GM13977 (cell line): ENCODE measurements around the gene SNTA1.
"Not testable (repeated sequence)": the region's sequence is repeated elsewhere in the genome, so short reads cannot be mapped to it uniquely, and the experiment has no call there.

Experiments used
- DNase-seq: peaks from one replicate; pipeline ENCODE4 v3.0.0; 2012; ENCODE audit warnings: low spot score
- CTCF ChIP-seq: IDR thresholded peaks from 2 replicates; pipeline ENCODE4 v1.5.1; 2012; ENCODE audit warnings: mild to moderate bottlenecking, control low read depth; ENCODE audit not compliant: insufficient read depth; ENCODE audit errors: extremely low read depth, missing control alignments
- in situ Hi-C: fragments of 300-500 bp; cut with MboI; formaldehyde crosslinking; loops from one replicate; pipeline ENCODE4 v1.12.0; 2022; ENCODE audit warnings: low sequenced_read_pairs, low pct_unique_long_range_greater_than_20kb, mixed read lengths, inconsistent platforms; ENCODE audit not compliant: unreplicated experiment

SNTA1 gene

DNA sequence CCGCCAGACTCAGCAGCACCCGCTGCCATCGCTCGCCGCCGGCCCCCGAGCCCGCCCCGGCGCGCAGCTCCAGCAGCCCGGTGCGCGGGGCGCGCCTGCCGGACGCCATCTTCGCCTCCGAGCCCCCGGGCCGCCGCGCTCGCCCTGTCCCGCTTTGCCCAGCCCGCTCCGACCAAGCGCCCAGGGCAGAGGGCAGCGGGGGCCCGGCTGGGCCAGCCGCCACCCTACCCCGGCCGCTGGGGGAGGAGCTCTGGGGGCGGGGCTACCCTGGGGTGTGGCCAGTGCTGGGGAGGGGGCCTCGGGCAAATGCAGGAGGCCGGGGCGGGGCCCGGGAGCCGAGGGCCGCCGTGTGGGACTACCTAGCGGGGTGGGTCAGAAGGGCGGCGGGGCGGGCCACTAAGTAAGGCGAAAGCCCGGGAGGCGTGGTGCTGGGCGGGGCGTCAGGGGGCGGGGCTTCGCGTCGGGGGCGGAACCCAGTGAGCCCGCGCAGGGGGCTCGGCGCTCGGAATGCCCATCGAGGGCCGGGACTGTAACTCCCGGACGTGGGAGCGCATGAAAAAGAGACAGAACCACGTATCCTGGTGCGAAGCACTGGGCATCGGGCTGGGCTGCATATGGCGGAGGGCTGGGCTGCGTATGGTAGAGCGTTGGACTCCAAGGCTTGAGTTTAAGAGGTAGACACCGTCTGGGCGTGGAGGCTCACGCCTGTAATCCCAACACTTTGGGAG lies at the start of gene SNTA1:
Gene SNTA1, minus strand, starts transcription at position 252 of the 728 bp plus-strand sequence. Its CDS starts 143 bp downstream, at position 109.
- in situ Hi-C loops, result no loop called here
- no peak for TF ChIP-seq CTCF

DNA sequence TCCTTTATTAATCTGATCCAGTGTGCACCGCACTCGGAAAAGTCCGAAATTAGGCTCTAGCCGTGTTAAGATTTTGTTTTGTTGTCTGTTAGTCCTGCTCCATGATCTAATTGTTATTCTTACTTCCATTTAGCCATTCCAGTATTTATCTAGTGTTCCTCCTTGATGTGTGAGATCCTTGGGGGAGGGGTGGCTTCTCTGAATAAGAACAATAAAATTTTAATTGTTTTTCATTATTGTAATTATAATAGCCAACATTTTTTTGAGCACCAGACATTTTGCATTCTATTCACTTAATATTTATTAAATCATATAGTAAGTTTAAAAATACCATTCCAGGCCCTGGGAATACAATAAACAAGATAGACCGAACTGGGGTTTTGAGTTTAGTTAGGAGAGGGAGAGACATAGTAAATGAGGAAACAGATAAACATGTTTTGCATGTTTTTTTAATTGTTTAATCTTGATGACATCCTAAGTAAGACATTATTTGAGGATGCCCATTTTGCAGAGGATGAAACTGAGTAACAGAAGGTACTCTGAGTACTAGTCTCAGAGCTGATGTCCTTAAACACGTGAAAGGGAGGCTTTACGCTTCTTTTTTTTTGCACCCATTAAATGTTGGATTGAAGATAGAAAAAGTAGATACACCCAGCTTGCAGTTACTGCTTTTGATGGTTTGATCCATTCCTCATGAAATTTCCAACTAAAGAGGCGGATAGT lies 47.5 kb upstream of the SNTA1 start:
- no peak for DNase-seq

More for the DNA sequence above, at the start of gene SNTA1:
- peak; percentile 98 for DNase-seq

DNA sequence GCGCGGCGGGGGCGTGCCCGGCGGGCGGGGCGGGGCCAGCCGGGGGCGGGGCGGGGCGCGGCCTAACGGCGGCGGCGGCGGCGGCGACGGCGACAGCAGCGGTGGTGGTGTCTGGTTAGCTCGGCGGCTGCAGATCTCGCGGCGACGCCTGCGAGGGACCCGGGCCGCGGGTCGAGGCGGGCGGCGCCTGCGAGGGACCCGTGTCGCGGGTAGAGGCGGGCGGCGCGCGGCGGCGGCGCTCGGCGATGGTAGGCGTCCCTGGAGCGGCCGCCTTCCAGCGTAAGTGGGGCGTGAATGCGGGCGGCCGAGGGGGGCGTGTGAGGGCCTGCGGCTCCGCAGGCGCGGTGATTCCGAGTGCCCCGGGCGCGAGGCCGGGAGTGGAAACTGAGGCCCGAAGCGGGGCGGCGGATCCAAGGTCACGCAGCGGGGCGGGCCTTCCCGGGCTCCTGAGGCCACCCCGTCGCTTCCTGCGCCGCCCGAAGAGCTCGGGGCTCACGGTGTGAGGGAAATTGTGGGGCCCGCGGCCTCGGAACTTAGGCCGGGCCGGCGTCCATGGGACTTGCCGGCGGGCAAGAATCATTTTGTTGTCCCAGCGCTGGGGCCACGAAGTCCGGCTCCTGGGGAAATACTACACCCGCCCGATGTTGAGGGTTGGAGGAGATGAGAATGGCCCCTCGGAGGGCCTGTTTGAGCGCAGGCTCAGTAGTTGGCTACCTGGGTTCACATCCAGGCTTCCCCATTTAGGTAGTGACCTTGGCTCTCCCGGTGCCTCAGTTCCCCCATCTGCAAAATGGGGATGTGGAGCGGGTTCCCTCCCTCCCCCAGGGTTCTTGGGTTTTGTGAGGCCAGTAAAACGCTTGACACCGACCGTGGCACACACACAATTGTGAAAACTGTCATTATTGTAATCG lies 46.7 kb upstream of the SNTA1 start, which contains the start of gene CBFA2T2:
Gene CBFA2T2, plus strand, starts transcription at position 74 of the 911 bp plus-strand sequence. Its CDS starts 172 bp downstream, at position 246.
- no peak for TF ChIP-seq CTCF
- in situ Hi-C loops, result no loop called here
- no peak for DNase-seq

More for the DNA sequence above, 47.5 kb upstream of the SNTA1 start:
- in situ Hi-C loops, result no loop called here
- TF ChIP-seq CTCF, result no peak

DNA sequence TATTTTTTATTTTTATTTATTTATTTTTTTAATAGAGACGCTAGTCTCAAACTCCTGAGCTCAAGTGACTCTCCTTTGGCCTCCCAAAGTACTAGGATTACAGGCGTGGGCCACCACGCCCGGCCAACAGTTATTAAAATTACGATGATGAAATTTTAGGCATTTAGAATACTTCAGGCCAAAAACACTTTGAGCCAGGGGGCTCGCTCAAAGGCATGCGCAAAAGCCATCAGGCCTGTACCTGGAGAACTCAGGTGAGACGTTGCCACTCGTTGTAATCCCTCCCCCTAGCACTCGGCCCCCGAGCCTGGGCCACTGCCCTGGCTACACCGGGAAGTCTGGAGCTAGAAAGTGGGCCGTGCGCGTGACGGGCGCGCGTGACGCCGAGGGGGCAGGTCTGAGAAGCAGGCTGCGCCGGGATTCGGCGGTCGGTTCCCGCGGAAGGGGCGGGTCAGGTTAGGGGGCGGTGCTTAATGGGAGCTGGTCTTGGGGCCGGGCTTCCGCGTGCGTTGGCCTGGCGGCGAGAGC lies 46.0 kb upstream of the SNTA1 start:
- peak; percentile 99 for DNase-seq
- no peak for TF ChIP-seq CTCF
- in situ Hi-C loops, result no loop called here

DNA sequence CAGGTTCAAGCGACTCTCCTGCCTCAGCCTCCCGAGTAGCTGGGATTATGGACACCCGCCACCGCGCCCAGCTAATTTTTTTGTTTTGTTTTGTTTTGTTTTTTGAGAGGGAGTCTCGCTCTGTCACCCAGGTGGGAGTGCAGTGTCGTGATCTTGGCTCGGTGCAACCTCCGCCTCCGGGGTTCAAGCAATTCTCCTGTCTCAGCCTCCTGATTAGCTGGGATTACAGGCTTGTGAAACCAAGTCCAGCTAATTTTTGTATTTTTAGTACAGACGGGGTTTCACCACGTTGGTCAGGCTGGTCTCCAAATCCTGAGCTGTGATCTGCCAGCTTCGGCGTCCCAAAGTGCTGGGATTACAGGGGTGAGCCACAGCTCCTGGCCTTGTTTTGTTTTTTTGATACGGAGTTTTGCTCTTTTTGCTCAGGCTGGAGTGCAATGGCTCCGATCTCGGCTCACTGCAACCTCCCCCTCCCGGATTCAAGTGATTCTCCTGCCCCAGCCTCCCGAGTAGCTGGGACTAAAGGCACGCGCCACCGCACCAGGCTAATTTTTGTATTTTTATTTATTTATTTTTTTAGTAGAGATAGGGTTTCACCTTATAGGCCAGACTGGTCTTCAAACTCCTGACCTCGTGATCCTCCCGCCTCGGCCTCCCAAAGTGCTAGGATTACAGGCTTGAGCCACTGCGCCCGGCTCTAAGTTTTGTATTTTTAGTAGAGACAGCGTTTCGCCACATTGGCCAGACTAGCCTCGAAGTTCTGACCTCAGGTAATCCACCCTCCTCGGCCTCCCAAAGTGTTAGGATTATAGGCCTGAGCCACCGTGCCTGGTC lies 45.3 kb upstream of the SNTA1 start:
- in situ Hi-C loops, DNase-seq: not testable (repeated sequence)

- DNase-seq, result no peak
- no peak for TF ChIP-seq CTCF
- in situ Hi-C loops, result no loop called here
These were observed 44.6 kb upstream of the SNTA1 start for GRCh38 chr20:33488201-33488600.

DNA sequence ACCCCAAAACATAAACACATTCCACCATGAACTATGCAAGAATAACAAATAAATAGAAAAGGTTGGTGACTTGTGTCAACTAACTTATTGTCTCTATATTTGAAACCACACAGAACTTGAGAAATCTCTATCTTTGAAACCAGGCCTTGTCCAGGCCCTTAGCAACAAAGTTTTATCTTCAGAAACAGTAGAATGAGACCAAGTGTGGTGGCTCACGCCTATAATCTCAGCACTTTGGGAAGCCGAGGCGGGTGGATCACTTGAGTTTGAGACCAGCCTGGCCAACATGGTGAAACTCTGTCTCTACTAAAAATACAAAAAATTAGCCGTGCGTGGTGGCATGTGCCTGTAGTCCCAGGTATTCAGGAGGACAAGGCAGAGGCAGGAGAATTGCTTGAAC lies 39.6 kb upstream of the SNTA1 start:
- in situ Hi-C loops, DNase-seq: not testable (repeated sequence)
